GM23338 (cell line): Measurements from ENCODE around the gene OPN4. TPM values are rescaled to one million over a fixed set of nuclear protein-coding genes. Genes with fewer than 3 reads are reported as not detected.

ENCODE experiments used
- ATAC-seq: fragments of 200-7000 bp; cut with Tn5 transposase; 3 replicates; pipeline ENCODE4 v1.9.1; 2020
- DNase-seq: peaks from one replicate; pipeline ENCODE4 v3.0.0-alpha.2; 2015; ENCODE audit warnings: low spot score
- H2AFZ ChIP-seq: fragments of 200-600 bp; sonication (generic); 2 replicates; pipeline ENCODE4 v1.8.0; 2016; ENCODE audit warnings: antibody characterized with exemption, mild to moderate bottlenecking, moderate library complexity
- H3F3A ChIP-seq: fragments of 200-600 bp; sonication (generic); replicated peaks from 2 replicates; pipeline ENCODE4 v1.8.0; 2017; ENCODE audit warnings: antibody characterized with exemption, mixed run types, low read depth
- H3K27ac ChIP-seq: fragments of 200-600 bp; sonication (generic); 2 replicates; pipeline ENCODE4 v1.6.1; 2016; ENCODE audit warnings: low read depth
- H3K27me3 ChIP-seq: fragments of 200-600 bp; sonication (generic); 2 replicates; pipeline ENCODE4 v1.8.0; 2016; ENCODE audit warnings: mild to moderate bottlenecking, mixed run types, moderate library complexity; ENCODE audit not compliant: insufficient read depth
- H3K36me3 ChIP-seq: fragments of 200-600 bp; sonication (generic); 2 replicates; pipeline ENCODE4 v1.8.0; 2016; ENCODE audit warnings: mild to moderate bottlenecking; ENCODE audit not compliant: insufficient read depth
- H3K4me1 ChIP-seq: fragments of 200-600 bp; sonication (generic); 2 replicates; pipeline ENCODE4 v1.8.0; 2016; ENCODE audit warnings: mild to moderate bottlenecking, moderate library complexity; ENCODE audit not compliant: insufficient read depth
- H3K4me2 ChIP-seq: fragments of 200-600 bp; sonication (generic); 2 replicates; pipeline ENCODE4 v1.7.1; 2017; ENCODE audit warnings: mixed run types
- H3K4me3 ChIP-seq: fragments of 200-600 bp; sonication (generic); 2 replicates; pipeline ENCODE4 v1.6.1; 2016; ENCODE audit warnings: mixed run types
- H3K79me2 ChIP-seq: fragments of 200-600 bp; sonication (generic); replicated peaks from 2 replicates; pipeline ENCODE4 v1.8.0; 2017; ENCODE audit warnings: mild to moderate bottlenecking; ENCODE audit not compliant: insufficient read depth
- H3K9me2 ChIP-seq: fragments of 200-600 bp; sonication (generic); 2 replicates; pipeline ENCODE4 v1.8.0; 2017; ENCODE audit not compliant: insufficient read depth
- H4K20me1 ChIP-seq: fragments of 200-600 bp; sonication (generic); replicated peaks from 2 replicates; pipeline ENCODE4 v1.8.0; 2017; ENCODE audit warnings: mild to moderate bottlenecking; ENCODE audit not compliant: insufficient read depth
- H3K27ac Mint-ChIP-seq: 2 replicates; pipeline ENCODE4 v1.8.0; 2020; ENCODE audit warnings: inconsistent platforms, mild to moderate bottlenecking, moderate library complexity, mixed read lengths
- H3K27me3 Mint-ChIP-seq: 3 replicates; pipeline ENCODE4 v1.8.0; 2022; ENCODE audit warnings: low read depth, mild to moderate bottlenecking, moderate library complexity, mixed read lengths, inconsistent platforms; ENCODE audit not compliant: insufficient read depth, poor library complexity
- H3K36me3 Mint-ChIP-seq: 3 replicates; pipeline ENCODE4 v1.8.0; 2021; ENCODE audit warnings: low read depth, mild to moderate bottlenecking, inconsistent platforms, moderate library complexity, mixed read lengths
- H3K4me1 Mint-ChIP-seq: 3 replicates; pipeline ENCODE4 v1.8.0; 2020; ENCODE audit warnings: mild to moderate bottlenecking, inconsistent platforms, mixed read lengths
- H3K4me3 Mint-ChIP-seq: 3 replicates; pipeline ENCODE4 v1.8.0; 2021; ENCODE audit warnings: moderate library complexity, mild to moderate bottlenecking, inconsistent platforms, mixed read lengths
- H3K9me3 Mint-ChIP-seq: 3 replicates; pipeline ENCODE4 v1.8.0; 2020; ENCODE audit warnings: moderate library complexity, mild to moderate bottlenecking, inconsistent platforms, mixed read lengths
- CREB1 ChIP-seq: fragments of 250-450 bp; sonication (Bioruptor Pico); IDR thresholded peaks from 2 replicates; pipeline ENCODE4 v1.5.0; 2020; ENCODE audit warnings: low read depth, mild to moderate bottlenecking, moderate library complexity
- CTCF ChIP-seq, 2 experiments: fragments of 200-600 bp in 1 of 2; sonication (generic) in 1 of 2; conservative IDR thresholded peaks; 2 replicates each; pipeline versions ENCODE4 v1.5.1 to v1.6.1; 2016 to 2017; ENCODE audit warnings: antibody characterized with exemption in 2 of 2, low read depth in 2 of 2, mild to moderate bottlenecking in 2 of 2, moderate library complexity in 1 of 2
- ETS1 ChIP-seq: IDR thresholded peaks from 2 replicates; pipeline ENCODE4 v1.6.1; 2016; ENCODE audit warnings: antibody characterized with exemption
- EZH2 ChIP-seq: fragments of 200-600 bp; sonication (generic); IDR thresholded peaks from one replicate; pipeline ENCODE4 v1.8.0; 2017; ENCODE audit warnings: antibody characterized with exemption, mild to moderate bottlenecking, low read depth; ENCODE audit not compliant: unreplicated experiment
- EZH2phosphoT487 ChIP-seq: fragments of 200-600 bp; sonication (generic); IDR thresholded peaks from one replicate; pipeline ENCODE4 v1.8.1; 2018; ENCODE audit warnings: antibody characterized with exemption; ENCODE audit not compliant: unreplicated experiment
- JUNB ChIP-seq: IDR thresholded peaks from one replicate; pipeline ENCODE4 v1.6.1; 2016; ENCODE audit warnings: antibody characterized with exemption; ENCODE audit not compliant: unreplicated experiment
- NANOG ChIP-seq: IDR thresholded peaks from 2 replicates; pipeline ENCODE4 v1.6.1; 2016; ENCODE audit warnings: antibody characterized with exemption, borderline replicate concordance
- POLR2AphosphoS5 ChIP-seq: IDR thresholded peaks from 2 replicates; pipeline ENCODE4 v1.6.1; 2016; ENCODE audit warnings: antibody characterized with exemption, low read depth
- REST ChIP-seq: IDR thresholded peaks from one replicate; pipeline ENCODE4 v1.6.1; 2018; ENCODE audit warnings: antibody characterized with exemption; ENCODE audit not compliant: unreplicated experiment
- STAT1 ChIP-seq: IDR thresholded peaks from one replicate; pipeline ENCODE4 v1.6.1; 2016; ENCODE audit warnings: antibody characterized with exemption; ENCODE audit not compliant: unreplicated experiment
- ZNF114 ChIP-seq: fragments of 250-450 bp; sonication (Bioruptor Pico); IDR thresholded peaks from 2 replicates; pipeline ENCODE4 v1.5.0; 2020; ENCODE audit warnings: mild to moderate bottlenecking, moderate library complexity
- ZNF331 ChIP-seq: fragments of 250-450 bp; sonication (Bioruptor Pico); IDR thresholded peaks from 2 replicates; pipeline ENCODE4 v1.5.0; 2020; ENCODE audit warnings: low read depth, mild to moderate bottlenecking, moderate library complexity
- ZNF462 ChIP-seq: fragments of 250-450 bp; sonication (Bioruptor Pico); IDR thresholded peaks from 2 replicates; pipeline ENCODE4 v1.5.0; 2020; ENCODE audit warnings: mild to moderate bottlenecking, moderate library complexity
- polyA plus RNA-seq: library from polyadenylated mRNA; unstranded; fragments of >200 nt; fragmentation: Nextera tagmentation; extraction: Ambion mirVana; gene quantifications from 2 replicates; pipeline ENCODE4 v1.2.1, GENCODE V29; 2016
- total RNA-seq: library from RNA; depleted of rRNA; stranded (reverse); fragments of >200 nt; shearing (Covaris generic); gene quantifications from 2 replicates; pipeline ENCODE4 v1.2.3, GENCODE V29; 2014

OPN4 gene
- total and polyA plus RNA-seq, 2 experiments from 2014 or later, result not detected

GRCh38 chr10:86705139-86705538 is 50.8 kb downstream of the OPN4 start:
- TF ChIP-seq JUNB, result no peak
- no peak for TF ChIP-seq ZNF114
- no peak for TF ChIP-seq STAT1
- no peak for TF ChIP-seq ZNF331
- no peak for TF ChIP-seq CTCF (conservative IDR thresholded peaks at IDR 0.05; ENCODE audit: low read depth in 2 of 2)
- no peak for TF ChIP-seq ETS1
- no peak for TF ChIP-seq EZH2
- TF ChIP-seq ZNF462 (CRISPR knock-in tag), result no peak
- no peak for TF ChIP-seq CREB1
- TF ChIP-seq POLR2AphosphoS5, result no peak
- TF ChIP-seq NANOG, result no peak
- no peak for TF ChIP-seq EZH2phosphoT487
- no peak for TF ChIP-seq REST
- H3K9me2 ChIP-seq, result peaks cover 8% of the 10 kb centered on the region; the same call in 1 of the 2 replicates
- H3K79me2 ChIP-seq, result no peaks in the 10 kb centered on the region
- H3K27me3 ChIP-seq, result no peaks in the 10 kb centered on the region
- Mint-ChIP-seq H3K36me3 (no peaks in the 10 kb centered on the region; the same call in 2 of the 3 replicates), H3K4me1 (peaks cover 34% of the 10 kb centered on the region), H3K27me3 (peaks cover 7% of the 10 kb centered on the region), H3K4me3 (no peak overlapping the region), H3K27ac (no peak overlapping the region), H3K9me3 (no peaks in the 10 kb centered on the region)
- DNase-seq (no peak), ATAC-seq (no peak)
- peaks cover 10% of the 10 kb centered on the region for H3K4me1 ChIP-seq
- H3K4me3 ChIP-seq, result no peak overlapping the region
- no peak overlapping the region for H3K27ac ChIP-seq
- H4K20me1 ChIP-seq, result no peaks in the 10 kb centered on the region
- H2AFZ ChIP-seq, result no peak overlapping the region
- H3K4me2 ChIP-seq, result 0 out of 2 replicates have a peak overlapping the region, but pooled peaks have one; percentile 3
- H3F3A ChIP-seq, result no peaks in the 10 kb centered on the region
- H3K36me3 ChIP-seq, result no peaks in the 10 kb centered on the region
